Measurements from ENCODE around the gene GAL3ST3.

- TF ChIP-seq, protein P1, sequence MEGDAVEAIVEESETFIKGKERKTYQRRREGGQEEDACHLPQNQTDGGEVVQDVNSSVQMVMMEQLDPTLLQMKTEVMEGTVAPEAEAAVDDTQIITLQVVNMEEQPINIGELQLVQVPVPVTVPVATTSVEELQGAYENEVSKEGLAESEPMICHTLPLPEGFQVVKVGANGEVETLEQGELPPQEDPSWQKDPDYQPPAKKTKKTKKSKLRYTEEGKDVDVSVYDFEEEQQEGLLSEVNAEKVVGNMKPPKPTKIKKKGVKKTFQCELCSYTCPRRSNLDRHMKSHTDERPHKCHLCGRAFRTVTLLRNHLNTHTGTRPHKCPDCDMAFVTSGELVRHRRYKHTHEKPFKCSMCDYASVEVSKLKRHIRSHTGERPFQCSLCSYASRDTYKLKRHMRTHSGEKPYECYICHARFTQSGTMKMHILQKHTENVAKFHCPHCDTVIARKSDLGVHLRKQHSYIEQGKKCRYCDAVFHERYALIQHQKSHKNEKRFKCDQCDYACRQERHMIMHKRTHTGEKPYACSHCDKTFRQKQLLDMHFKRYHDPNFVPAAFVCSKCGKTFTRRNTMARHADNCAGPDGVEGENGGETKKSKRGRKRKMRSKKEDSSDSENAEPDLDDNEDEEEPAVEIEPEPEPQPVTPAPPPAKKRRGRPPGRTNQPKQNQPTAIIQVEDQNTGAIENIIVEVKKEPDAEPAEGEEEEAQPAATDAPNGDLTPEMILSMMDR (IDR thresholded peaks at IDR 0.05; ENCODE audit: poor library complexity): no peak
- no peak for TF ChIP-seq EZH2phosphoT487 (IDR thresholded peaks at IDR 0.05; ENCODE audit: low read depth, severe bottlenecking, unreplicated experiment)
Measured at GRCh38 chr11:66012371-66012945, 36.5 kb downstream of the GAL3ST3 start.
